Glomerular visceral epithelial cell (primary cell): Measurements from ENCODE around the gene CYFIP1.

ENCODE experiments used
- DNase-seq: peaks from one replicate; pipeline ENCODE4 v3.0.0-alpha.2; 2016; ENCODE audit errors: extremely low spot score

CYFIP1 gene

DNA sequence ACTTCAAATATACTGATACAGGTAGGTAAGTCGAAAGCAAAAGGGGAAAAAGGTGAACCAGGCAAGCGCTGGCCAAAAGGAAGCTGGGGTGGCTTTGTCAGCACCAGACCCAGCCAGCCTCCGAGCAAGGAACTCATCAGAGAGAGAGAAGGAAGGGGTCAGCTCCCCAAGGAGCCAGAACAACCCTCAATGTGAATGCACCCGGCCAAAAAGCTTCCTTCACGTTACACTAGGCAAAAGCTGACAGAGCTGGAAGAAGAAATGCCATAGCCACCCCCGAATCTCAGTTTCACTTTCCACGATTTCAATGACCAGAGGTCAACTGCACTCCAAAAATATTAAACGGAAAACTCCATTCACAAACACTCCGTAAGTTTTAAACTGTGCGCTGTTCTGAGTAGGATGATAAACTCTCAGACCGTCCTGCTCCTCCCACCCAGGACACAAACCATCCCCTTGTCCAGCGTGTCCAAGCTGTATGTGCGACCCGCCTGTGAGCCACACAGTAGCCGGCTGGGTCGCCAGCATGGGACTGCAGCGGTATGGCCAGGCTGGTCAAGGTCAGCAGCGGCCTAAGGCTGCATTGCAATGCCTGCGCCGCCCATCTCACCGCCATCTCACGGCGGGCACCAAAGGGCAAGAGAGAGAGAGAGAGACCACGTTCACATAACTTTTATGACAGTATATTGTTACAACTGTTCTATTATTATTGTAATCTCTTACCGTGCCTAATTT, 29.7 kb downstream of the CYFIP1 start:
- no peak for DNase-seq

DNA sequence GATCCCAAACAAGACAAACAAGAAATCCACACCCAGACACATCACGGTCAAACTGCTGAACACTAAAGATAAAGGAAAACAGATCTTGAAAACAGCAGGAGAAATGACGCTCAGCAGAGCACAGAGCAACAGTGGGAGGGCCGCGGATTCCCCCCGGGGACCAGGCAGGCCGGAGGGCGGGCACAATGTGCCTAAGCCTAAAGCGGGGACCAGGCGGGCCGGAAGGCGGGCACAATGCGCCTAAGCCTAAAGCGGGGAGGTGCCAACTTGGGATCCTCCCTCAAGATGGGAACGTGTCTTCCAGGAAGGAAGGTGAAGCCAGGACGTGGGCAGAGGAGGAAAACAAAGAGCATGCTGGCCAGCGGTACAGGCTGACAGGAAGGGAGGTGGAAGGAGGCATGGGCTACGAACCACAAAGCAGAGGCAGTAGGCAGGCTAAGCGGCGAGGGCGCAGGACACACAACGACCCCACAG, 31.1 kb downstream of the CYFIP1 start:
- DNase-seq = peak; percentile 65

DNA sequence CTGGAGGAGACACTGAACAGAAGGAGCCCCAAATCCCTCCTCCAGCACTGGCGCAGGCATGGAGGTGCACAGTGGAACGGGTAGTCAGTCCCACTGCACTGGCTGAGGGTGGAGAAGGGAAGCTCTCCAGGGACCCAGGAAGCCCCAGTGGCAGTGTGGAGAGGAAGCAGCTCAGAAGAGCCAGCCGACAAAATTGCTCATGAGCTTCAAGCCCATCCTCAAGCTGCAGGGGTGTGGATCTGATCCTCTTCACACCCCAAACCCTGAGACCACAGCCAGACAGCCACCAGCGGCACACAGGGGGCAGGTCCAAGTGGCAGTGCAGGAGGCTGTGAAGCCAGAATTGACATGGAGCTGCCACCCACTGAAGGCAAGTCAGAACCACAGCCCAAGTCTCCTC, 32.1 kb downstream of the CYFIP1 start:
- no peak for DNase-seq

- no peak for DNase-seq
These were observed 32.8 kb downstream of the CYFIP1 start for GRCh38 chr15:22947101-22948000.

GRCh38 chr15:22945071-22945470, 35.1 kb downstream of the CYFIP1 start:
- DNase-seq = no peak

DNA sequence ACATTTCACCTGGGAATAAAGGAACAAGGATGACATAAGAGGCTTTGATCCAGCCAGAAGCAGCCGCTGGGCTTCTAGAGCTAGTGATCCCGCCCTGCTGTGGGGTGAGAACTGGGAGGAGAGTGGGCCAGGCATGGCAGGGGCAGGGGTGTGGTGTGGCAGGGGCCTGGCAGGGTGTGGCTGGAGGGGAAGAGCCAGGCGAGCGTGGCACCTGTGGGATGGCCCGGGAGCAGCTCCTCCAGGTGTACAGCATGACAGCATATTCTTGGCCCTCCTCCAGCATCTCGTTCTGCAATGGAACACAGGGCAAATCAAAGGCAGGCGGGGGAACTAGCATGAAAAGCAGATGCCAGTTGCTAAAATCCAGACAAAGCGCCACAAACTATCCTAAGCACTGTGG, 35.5 kb downstream of the CYFIP1 start:
- DNase-seq = no peak

DNA sequence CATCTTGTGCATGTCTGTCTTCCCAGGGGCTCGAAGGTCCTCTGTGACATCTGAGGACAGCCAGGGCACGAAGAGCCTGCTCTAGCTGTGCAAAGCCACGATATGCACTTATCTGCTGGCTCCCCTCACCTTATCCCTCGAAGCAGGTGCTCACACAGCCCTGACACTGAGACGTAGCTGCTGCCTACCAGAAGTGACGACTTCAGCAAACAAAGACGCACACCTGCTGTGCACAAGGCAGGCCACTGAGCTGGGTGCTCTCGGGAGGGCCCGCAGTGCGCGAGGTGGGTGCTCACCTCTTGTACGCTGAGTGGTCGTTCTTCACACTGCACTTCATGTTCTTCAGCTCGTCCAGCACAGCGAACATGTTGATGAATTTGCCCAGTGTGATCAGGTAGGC, 37.3 kb downstream of the CYFIP1 start:
- no peak for DNase-seq

DNA sequence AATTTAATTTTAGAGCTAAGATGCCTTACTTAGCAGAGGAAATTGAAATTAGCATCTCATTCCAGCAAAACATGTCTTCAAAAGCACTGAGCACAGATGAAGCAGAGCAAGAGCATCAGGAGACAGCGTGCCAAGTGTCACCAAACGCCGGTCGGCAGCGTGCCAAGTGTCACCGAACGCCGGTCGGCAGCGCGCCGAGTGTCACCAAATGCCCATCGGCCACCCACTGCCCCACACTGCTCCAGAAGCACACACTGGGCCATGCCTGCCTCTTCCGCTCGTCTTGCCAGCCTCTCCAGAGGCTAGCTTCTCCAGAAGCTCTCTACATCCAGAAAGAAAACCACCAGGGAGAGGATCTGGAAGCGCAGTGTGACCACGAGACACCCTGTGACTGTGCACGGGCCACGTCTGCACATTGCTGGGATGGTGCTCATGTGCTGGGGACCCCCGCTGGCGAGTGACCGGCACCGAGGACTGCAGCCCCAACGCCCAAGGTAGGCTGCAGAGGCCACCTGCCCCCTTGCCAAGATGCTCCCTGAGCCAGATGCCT, 37.8 kb downstream of the CYFIP1 start:
- DNase-seq = no peak

DNA sequence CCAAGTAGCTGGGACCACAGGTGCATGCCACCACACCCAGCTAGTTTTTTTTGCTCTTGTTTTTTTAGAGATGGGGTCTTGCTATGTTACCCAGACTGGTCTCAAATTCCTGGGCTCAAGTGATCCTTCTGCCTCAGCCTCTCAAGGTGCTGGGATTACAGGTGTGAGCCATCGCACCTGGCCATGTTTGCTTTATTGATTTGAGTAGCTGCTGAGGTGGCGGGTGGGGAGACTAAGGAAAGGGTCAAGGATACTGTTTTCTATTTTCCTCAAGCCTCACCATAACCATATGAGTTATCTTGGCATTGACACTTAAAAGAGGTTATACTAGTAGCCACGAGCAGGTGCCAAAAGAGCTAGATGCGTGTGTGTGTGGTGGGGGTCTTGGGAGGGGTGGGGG, 39.0 kb downstream of the CYFIP1 start:
- no peak for DNase-seq

- no peak for DNase-seq
These were observed 40.5 kb downstream of the CYFIP1 start for GRCh38 chr15:22939652-22940061.

- no peak for DNase-seq
These were observed 41.1 kb downstream of the CYFIP1 start for GRCh38 chr15:22939051-22939450.

GRCh38 chr15:22936577-22937472, 43.3 kb downstream of the CYFIP1 start:
- no peak for DNase-seq

- no peak for DNase-seq
These were observed 46.5 kb downstream of the CYFIP1 start for GRCh38 chr15:22933641-22934061.

DNA sequence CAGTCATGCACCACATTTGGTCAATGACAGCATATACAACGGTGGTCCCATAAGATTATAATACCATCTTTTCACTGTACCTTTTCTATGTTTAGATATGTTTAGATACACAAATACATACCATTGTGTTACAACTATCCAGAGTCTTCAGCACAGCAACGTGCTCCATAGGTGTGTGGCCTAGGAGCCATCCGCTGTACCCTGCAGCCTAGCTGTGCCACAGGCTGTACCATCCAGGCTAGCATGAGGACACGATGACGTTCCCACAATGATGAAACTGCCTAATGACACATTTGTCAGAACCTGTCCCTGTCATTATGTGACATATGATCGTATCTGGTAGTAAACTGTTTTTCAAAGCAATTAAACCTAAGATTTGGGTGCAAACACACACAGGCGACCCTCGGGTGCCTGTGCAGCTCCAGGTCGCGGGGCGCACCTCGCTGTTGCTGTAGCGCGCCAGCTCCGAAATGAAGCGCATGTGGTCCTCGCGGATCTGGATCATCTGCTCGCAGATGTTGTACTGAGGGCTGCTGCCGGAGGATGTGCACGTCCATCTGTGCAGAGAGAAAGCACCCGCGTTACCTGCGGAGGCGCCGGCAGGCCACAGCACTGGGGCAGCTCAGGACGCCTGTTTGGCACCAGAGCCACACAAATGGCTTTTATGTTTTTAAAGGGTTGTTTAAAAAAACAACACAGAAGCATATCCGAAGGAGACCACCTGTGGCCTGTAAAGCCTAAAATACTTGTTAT, 48.2 kb downstream of the CYFIP1 start:
- DNase-seq = no peak

DNA sequence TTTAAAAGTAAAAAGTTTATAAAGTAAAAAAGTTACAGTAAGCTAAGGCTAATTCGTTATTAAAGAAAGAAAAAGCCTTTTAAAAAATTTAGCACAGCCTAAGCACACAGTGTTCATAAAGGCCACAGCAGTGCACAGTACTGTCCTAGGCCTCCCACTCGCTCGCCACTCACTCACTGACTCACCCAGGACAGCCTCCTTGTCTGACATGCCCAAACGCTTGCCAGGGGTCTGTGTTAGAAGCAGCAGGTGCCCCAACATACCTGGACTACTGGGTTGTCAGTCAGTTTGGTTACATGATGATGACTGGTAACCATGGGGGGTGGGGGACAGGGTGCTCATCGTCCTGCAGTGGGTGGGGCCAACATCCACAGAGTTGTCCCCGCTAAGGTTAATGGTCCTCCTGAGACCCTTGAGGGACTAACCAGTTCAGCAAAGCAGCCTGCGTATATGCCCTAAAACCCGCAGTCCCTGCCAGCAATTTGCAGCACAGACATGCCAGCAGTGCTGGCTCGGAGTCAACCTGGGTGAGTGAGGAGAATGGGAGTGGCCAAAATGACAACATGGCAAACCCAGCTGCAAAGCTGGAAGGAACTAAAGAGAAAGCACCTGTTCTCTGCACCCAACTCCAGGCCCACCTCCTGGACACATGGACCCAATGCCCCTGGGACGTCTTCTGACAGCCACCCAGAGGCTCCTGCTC, 49.2 kb downstream of the CYFIP1 start:
- DNase-seq = no peak

DNA sequence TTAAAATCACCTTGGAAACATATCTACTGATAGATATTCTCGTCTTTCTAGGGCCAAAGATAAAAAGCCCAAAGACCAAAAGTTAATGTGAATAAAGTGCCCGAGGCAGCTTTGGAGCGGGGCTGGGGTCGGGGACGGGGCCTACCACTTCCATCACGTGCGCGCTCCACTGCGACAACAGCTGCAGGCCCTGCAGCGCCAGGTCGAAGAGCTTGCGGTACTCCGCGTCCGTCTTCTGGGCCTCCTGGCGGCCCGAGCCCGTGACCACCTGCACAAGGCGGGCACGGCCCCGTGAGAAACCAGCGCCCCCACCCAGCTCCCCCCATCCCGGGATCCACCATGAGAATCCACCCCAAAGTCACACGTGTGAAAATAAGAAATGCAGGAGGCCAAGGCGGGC, 52.4 kb downstream of the CYFIP1 start:
- no peak for DNase-seq

- DNase-seq = no peak
These were observed 54.3 kb downstream of the CYFIP1 start for GRCh38 chr15:22925875-22926274.

DNA sequence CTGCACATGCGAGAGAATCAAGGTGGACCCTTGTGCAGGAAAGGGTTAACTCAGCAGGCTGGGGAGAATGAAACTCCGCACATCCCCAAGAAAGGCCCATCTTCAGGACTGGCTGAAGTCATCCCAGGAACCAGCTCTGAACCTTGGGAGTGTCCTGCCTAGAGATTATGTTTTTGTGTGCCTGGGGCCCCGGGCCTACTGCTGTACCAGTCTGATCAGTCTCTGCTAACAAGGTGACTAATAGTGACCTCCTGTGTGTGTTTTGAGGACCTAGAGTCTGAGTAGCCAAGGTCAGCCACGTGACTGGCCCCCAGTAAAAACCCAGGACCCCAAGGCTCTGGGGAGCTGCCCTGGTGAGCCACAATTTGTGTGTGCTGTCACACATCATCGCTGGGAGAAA, 58.2 kb downstream of the CYFIP1 start:
- DNase-seq = no peak

DNA sequence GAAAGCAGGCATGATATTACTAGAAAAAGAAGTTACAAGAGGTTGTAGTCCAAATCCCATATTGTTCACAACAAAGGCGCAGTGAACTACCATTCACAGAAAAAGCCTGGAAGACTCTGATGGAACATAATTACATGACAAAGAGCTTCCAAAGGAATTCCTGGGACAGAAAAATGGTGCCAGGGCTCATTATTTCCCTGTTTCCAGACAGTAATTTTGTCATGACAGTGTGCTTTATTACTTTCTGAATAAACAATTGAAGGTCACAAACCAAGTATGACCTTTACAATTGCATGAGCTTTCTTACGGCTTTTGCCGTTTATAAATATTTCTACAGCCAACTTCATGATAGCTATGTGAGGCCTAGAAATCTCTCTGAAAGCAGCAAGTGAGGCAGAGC, 61.0 kb downstream of the CYFIP1 start:
- DNase-seq = no peak

GRCh38 chr15:22918596-22919140, 61.5 kb downstream of the CYFIP1 start:
- no peak for DNase-seq
